Peyer's patch (tissue), 4 donors: ENCODE measurements around the gene PLAC8.

ENCODE experiments used
- CTCF ChIP-seq, 6 experiments: fragments of 450-650 bp in 4 of 6; fragments of 200-600 bp in 2 of 6; sonication (generic) in 1 of 6; IDR thresholded peaks; one replicate each; pipeline ENCODE4 v1.5.1; 2017 to 2019; ENCODE audit warnings: antibody characterized with exemption in 6 of 6, mild to moderate bottlenecking in 3 of 6, moderate library complexity in 1 of 6
- POLR2A ChIP-seq, 2 donors: fragments of 450-650 bp; IDR thresholded peaks; one replicate each; pipeline ENCODE4 v1.5.1; 2017; ENCODE audit warnings: antibody characterized with exemption in 2 of 2, mild to moderate bottlenecking in 2 of 2, moderate library complexity in 2 of 2

- TF ChIP-seq CTCF (IDR thresholded peaks at IDR 0.05) (no peak), POLR2A (IDR thresholded peaks at IDR 0.05) (no peak)
Observed at GRCh38 chr4:83110970-83111750, 3.4 kb downstream of the PLAC8 start.
